ENCODE data around the gene ATP9B. TPM values are rescaled to one million over a fixed set of nuclear protein-coding genes. Genes with fewer than 3 reads are reported as not detected.

Gene ATP9B
- total and polyA plus RNA-seq, 3 donors from 2014 or later: 32.4 to 113 (median 78.2) TPM

- TF ChIP-seq CTCF (IDR thresholded peaks at IDR 0.05) (no peak), POLR2A (IDR thresholded peaks at IDR 0.05) (no peak)
- no peak for DNase-seq
- Histone ChIP-seq H3K27me3 (no peaks in the 10 kb centered on the region), H3K9me3 (no peaks in the 10 kb centered on the region), H3K36me3 (ENCODE audit: low read depth, missing control alignments) (no peaks in the 10 kb centered on the region), H3K27ac (no peak overlapping the region), H3K4me1 (peaks cover 18% of the 10 kb centered on the region), H3K4me3 (no peak overlapping the region)
- intact Hi-C loops (cut with DNase I; ENCODE audit: low total_unique reads): no loop called here
- WGBS, 2 donors: 64 to 66% methylated on average over 10 of the region's 10 CpGs
These were observed 149.5 kb downstream of the ATP9B start for GRCh38 chr18:79218605-79219190.

GRCh38 chr18:79221136-79221535 lies 151.9 kb downstream of the ATP9B start:
- WGBS, 2 donors: 93 to 95% methylated on average over 2 to 5 of the region's 5 CpGs
- intact Hi-C loops (cut with DNase I; ENCODE audit: low total_unique reads): no loop called here
- Histone ChIP-seq H3K36me3 (ENCODE audit: low read depth, missing control alignments) (no peaks in the 10 kb centered on the region), H3K4me1 (peaks cover 16% of the 10 kb centered on the region), H3K27ac (no peak overlapping the region), H3K9me3 (no peaks in the 10 kb centered on the region), H3K27me3 (no peaks in the 10 kb centered on the region), H3K4me3 (no peak overlapping the region)
- TF ChIP-seq POLR2A (IDR thresholded peaks at IDR 0.05) (no peak), CTCF (IDR thresholded peaks at IDR 0.05) (no peak)
- DNase-seq: no peak

DNA sequence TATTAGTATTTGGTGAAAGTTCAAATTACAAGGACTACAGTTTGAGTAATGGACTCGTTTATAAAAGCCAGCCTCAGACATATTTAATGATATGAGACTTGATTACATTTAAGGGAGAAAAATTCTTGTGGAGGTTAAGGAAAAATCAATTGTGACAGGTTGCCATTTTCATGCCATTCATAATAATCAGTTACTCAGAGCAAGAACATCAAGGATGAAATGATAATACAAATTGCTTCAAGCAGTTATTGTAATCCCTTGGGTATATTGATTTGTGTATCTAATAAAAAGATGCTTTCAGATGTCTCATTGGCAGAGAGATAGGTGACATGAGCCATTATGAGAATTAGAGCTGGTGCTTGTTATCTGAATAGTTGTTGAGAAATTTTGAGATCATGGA lies 153.6 kb downstream of the ATP9B start:
- Histone ChIP-seq H3K4me1 (peaks cover 9% of the 10 kb centered on the region), H3K27ac (no peak overlapping the region), H3K4me3 (no peak overlapping the region), H3K27me3 (no peaks in the 10 kb centered on the region), H3K36me3 (ENCODE audit: low read depth, missing control alignments) (no peaks in the 10 kb centered on the region), H3K9me3 (no peaks in the 10 kb centered on the region)
- no peak for DNase-seq
- WGBS, 2 donors: 80 to 94% methylated on average over 1 of the region's 1 CpG
- intact Hi-C loops (cut with DNase I; ENCODE audit: low total_unique reads): no loop called here
- TF ChIP-seq CTCF (IDR thresholded peaks at IDR 0.05): no peak
- no peak for TF ChIP-seq POLR2A (IDR thresholded peaks at IDR 0.05)

- 83 to 89% methylated on average over 1 of the region's 1 CpG for WGBS, 2 donors
- peaks cover 7% of the 10 kb centered on the region for H3K4me1 ChIP-seq
- no peaks in the 10 kb centered on the region for H3K9me3 ChIP-seq
- no peak for TF ChIP-seq POLR2A (IDR thresholded peaks at IDR 0.05)
- no peak for TF ChIP-seq CTCF (IDR thresholded peaks at IDR 0.05)
- no peak overlapping the region for H3K4me3 ChIP-seq
- intact Hi-C loops (cut with DNase I; ENCODE audit: low total_unique reads): no loop called here
- no peaks in the 10 kb centered on the region for H3K36me3 ChIP-seq (ENCODE audit: low read depth, missing control alignments)
- no peak for DNase-seq
- no peak overlapping the region for H3K27ac ChIP-seq
- H3K27me3 ChIP-seq: no peaks in the 10 kb centered on the region
These were observed 154.2 kb downstream of the ATP9B start for GRCh38 chr18:79223431-79223830.

DNA sequence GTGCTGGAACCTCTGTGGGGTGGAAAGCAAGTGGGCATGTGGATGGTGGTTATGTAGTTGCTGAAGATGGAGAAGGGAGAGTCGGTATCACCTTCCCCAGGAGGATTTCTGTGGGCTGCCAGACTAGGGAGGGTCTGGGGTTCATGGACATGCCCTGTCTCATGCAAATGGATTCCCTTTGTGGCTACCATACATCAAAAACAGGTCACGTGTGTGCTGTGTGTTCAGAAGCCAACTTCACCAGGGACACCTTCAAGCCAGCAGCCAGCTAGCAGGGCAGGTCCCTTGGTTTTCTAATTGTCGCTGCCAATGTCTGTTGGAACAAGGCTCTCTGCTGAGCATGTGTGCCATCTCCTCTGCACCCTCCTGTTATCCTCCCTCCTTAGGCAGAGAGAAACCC lies 155.2 kb downstream of the ATP9B start:
- Histone ChIP-seq H3K4me3 (no peak overlapping the region), H3K4me1 (no peaks in the 10 kb centered on the region), H3K9me3 (no peaks in the 10 kb centered on the region), H3K27ac (no peak overlapping the region), H3K27me3 (no peaks in the 10 kb centered on the region), H3K36me3 (ENCODE audit: low read depth, missing control alignments) (no peaks in the 10 kb centered on the region)
- TF ChIP-seq CTCF (IDR thresholded peaks at IDR 0.05): no peak
- WGBS, 2 donors: 81 to 88% methylated on average over 3 of the region's 3 CpGs
- intact Hi-C loops (cut with DNase I; ENCODE audit: low total_unique reads): no loop called here
- no peak for DNase-seq
